HG02763 (cell line): ENCODE data around the gene CEP250.
"Not testable (repeated sequence)": the region's sequence is repeated elsewhere in the genome, so short reads cannot be mapped to it uniquely, and the experiment has no call there.

Source experiments
- ATAC-seq: cut with Tn5 transposase; IDR thresholded peaks from one replicate; pipeline ENCODE4 v1.9.1; 2021; ENCODE audit warnings: mild to moderate bottlenecking, moderate library complexity; ENCODE audit not compliant: unreplicated experiment

CEP250 gene

GRCh38 chr20:35496481-35496880, 41.1 kb downstream of the CEP250 start:
- no peak for ATAC-seq

GRCh38 chr20:35497320-35497719, 41.9 kb downstream of the CEP250 start:
- no peak for ATAC-seq

GRCh38 chr20:35497780-35498189, 42.4 kb downstream of the CEP250 start:
- no peak for ATAC-seq

- ATAC-seq: no peak
These were observed 43.9 kb downstream of the CEP250 start for GRCh38 chr20:35499271-35499670.

- peak; percentile 43 for ATAC-seq
These were observed 47.0 kb downstream of the CEP250 start for GRCh38 chr20:35502352-35502751.

- no peak for ATAC-seq
These were observed 47.9 kb downstream of the CEP250 start for GRCh38 chr20:35503281-35503680.

GRCh38 chr20:35503841-35504561, 48.6 kb downstream of the CEP250 start:
- no peak for ATAC-seq

- no peak for ATAC-seq
These were observed 49.4 kb downstream of the CEP250 start for GRCh38 chr20:35504751-35505150.

GRCh38 chr20:35506179-35506578, 50.8 kb downstream of the CEP250 start:
- no peak for ATAC-seq

- ATAC-seq: no peak
These were observed 51.7 kb downstream of the CEP250 start for GRCh38 chr20:35506872-35507638.

- ATAC-seq: no peak
These were observed 53.3 kb downstream of the CEP250 start for GRCh38 chr20:35508493-35509218.

- no peak for ATAC-seq
These were observed 55.7 kb downstream of the CEP250 start for GRCh38 chr20:35510951-35511735.

- no peak for ATAC-seq
These were observed 56.5 kb downstream of the CEP250 start for GRCh38 chr20:35511814-35512420.

- no peak for ATAC-seq
These were observed 59.1 kb downstream of the CEP250 start for GRCh38 chr20:35514371-35514932.

- no peak for ATAC-seq
These were observed 59.9 kb downstream of the CEP250 start for GRCh38 chr20:35515341-35515740.

- no peak for ATAC-seq
These were observed 60.7 kb downstream of the CEP250 start for GRCh38 chr20:35515949-35516645.

GRCh38 chr20:35517125-35517524, 61.7 kb downstream of the CEP250 start:
- ATAC-seq: no peak

- ATAC-seq: not testable (repeated sequence)
These were observed 62.4 kb downstream of the CEP250 start for GRCh38 chr20:35517767-35518166.

GRCh38 chr20:35518955-35519354, 63.6 kb downstream of the CEP250 start:
- no peak for ATAC-seq
